Measurements from ENCODE around the gene HELZ. TPM values are rescaled to one million over a fixed set of nuclear protein-coding genes. Genes with fewer than 3 reads are reported as not detected.

The HELZ gene
- total and polyA plus RNA-seq, 2 donors (not counting 3 experiments of a cell fraction or from before 2014, with no cell fraction given), result 8.0 to 47.3 TPM

GRCh38 chr17:67238991-67239390 is 6.0 kb downstream of the HELZ start:
- H3K9ac ChIP-seq (replicated peaks; ENCODE audit: extremely low read depth, insufficient read depth, low read length), result no peak overlapping the region
- CTCF ChIA-PET, result interaction anchor here (1.6 to 2.1 kb wide), 2 partner anchors 23 to 34 kb away, joined by 4 to 5 read pairs; no protein-coding TSS in a partner anchor
- no peak overlapping the region for H2AFZ ChIP-seq (ENCODE audit: low read depth, low read length)
- peaks cover 12% of the 10 kb centered on the region for H3K4me1 ChIP-seq (ENCODE audit: control insufficient read depth, extremely low read depth, insufficient read depth, low read length)
- DNase-seq (ENCODE audit: low read depth, low spot score) (no peak), FAIRE-seq (no peak)
- H3K27me3 ChIP-seq (ENCODE audit: control insufficient read depth in 2 of 2, insufficient read depth in 2 of 2, low read length in 2 of 2), result no peaks in the 10 kb centered on the region
- peaks cover 43% of the 10 kb centered on the region for H3K79me2 ChIP-seq (ENCODE audit: control insufficient read depth, insufficient read depth, low read length)
- POLR2A ChIA-PET, result no interaction called here
- no peaks in the 10 kb centered on the region for H3K9me3 ChIP-seq (replicated peaks; ENCODE audit: control insufficient read depth, insufficient read depth, low read length)
- dilution Hi-C loops (cut with MboI; ENCODE audit: extremely low pct_ligation_motif_present, low sequenced_read_pairs), result no loop called here
- H4K20me1 ChIP-seq (replicated peaks; ENCODE audit: control insufficient read depth, extremely low read depth, insufficient read depth, low read length), result peaks cover 2% of the 10 kb centered on the region
- H3K27ac ChIP-seq (ENCODE audit: insufficient read depth, low read depth, low read length), result no peak overlapping the region
- H3K4me2 ChIP-seq (ENCODE audit: insufficient read depth, low read length), result no peak overlapping the region
- intact Hi-C loops (cut with micrococcal nuclease), result no loop called here
- no peak overlapping the region for H3K4me3 ChIP-seq (replicated peaks in 1 of 3; ENCODE audit: insufficient read depth in 1 of 3, low read depth in 1 of 3, low read length in 3 of 3)
- no peaks in the 10 kb centered on the region for H3K9me1 ChIP-seq (replicated peaks; ENCODE audit: control insufficient read depth, extremely low read depth, insufficient read depth, low read length)
- peaks cover 9 to 17% of the 10 kb centered on the region in 2 experiments for H3K36me3 ChIP-seq (ENCODE audit: control insufficient read depth in 2 of 2, extremely low read depth in 1 of 2, insufficient read depth in 2 of 2, low read length in 2 of 2)
- TF ChIP-seq POLR2AphosphoS5 (IDR thresholded peaks at IDR 0.05; ENCODE audit: insufficient read depth, low read depth, low read length), result no peak
- no peak for TF ChIP-seq POLR2A (IDR thresholded peaks at IDR 0.05; ENCODE audit: low read depth, low read length)
- no peak for TF ChIP-seq MAX (IDR thresholded peaks at IDR 0.05; ENCODE audit: insufficient read depth, insufficient read length)
- no peak for TF ChIP-seq FOS (IDR thresholded peaks at IDR 0.05; ENCODE audit: borderline replicate concordance, insufficient read depth, low read length)
- no peak for TF ChIP-seq GATA2 (IDR thresholded peaks at IDR 0.05; ENCODE audit: insufficient read depth, insufficient read length, low read depth, low read length)
- no peak for TF ChIP-seq CTCF (IDR thresholded peaks at IDR 0.05; ENCODE audit: extremely low read depth in 1 of 2, insufficient read depth in 1 of 2, low read depth in 1 of 2, low read length in 2 of 2)
- no peak for TF ChIP-seq JUN (IDR thresholded peaks at IDR 0.05; ENCODE audit: borderline replicate concordance, insufficient read depth, insufficient read length, low read depth)
- no peak for TF ChIP-seq MYC (IDR thresholded peaks at IDR 0.05; ENCODE audit: low read depth, low read length)
- no peak for TF ChIP-seq EZH2 (IDR thresholded peaks at IDR 0.05; ENCODE audit: borderline replicate concordance, low read depth, low read length, severe bottlenecking)
- BruUV-seq (replicated peaks), result no TSS peak
